HCT116 (cell line): ENCODE results near the gene NUCB1. TPM values are rescaled to one million over a fixed set of nuclear protein-coding genes. Genes with fewer than 3 reads are reported as not detected.
A peak's percentile ranks its signal among the peaks of the same experiment; 100 is the strongest.

ENCODE experiments used
- ATAC-seq: fragments of 200-7000 bp; cut with Tn5 transposase; 2 replicates; pipeline ENCODE4 v1.9.1; 2020; ENCODE audit warnings: mild to moderate bottlenecking, moderate library complexity
- BruUV-seq: library from RNA; stranded (reverse); fragments of 400-500 nt; replicated peaks from 2 replicates; lab custom pipeline; 2021; lab: Mats Ljungman, UMichigan
- CTCF ChIA-PET: fragments of 300-600 bp; sonication (Branson Sonifier 250); formaldehyde crosslinking; loops from one replicate; lab custom pipeline; 2021; ENCODE audit warnings: antibody characterized with exemption; lab: Charles Lee
- POLR2A ChIA-PET: fragments of 300-600, 350-600 bp; sonication (Branson Sonifier 250); formaldehyde crosslinking; loops from one replicate; lab custom pipeline; 2021; ENCODE audit warnings: antibody characterized with exemption; lab: Charles Lee
- RAD21 ChIA-PET, 2 experiments: fragments of 300-600 bp; sonication (Branson Sonifier 250); formaldehyde crosslinking; loops; one replicate each; lab custom pipeline; 2023; ENCODE audit warnings: low total read pairs in 2 of 2; ENCODE audit not compliant: uncharacterized antibody in 2 of 2, unreplicated experiment in 2 of 2, low non-redundant PET in 1 of 2; lab: Charles Lee
- DNase-seq: peaks from one replicate; pipeline ENCODE4 v3.0.0-alpha.2; 2010; ENCODE audit warnings: low read depth, low spot score
- H2AFZ ChIP-seq: fragments of 200-600 bp; shearing (Covaris generic), sonication (generic); 2 replicates; pipeline ENCODE4 v1.6.1; 2017; ENCODE audit warnings: low read depth, mixed run types, mixed read lengths, antibody characterized with exemption, low read length; ENCODE audit not compliant: poor library complexity, severe bottlenecking
- H3K27ac ChIP-seq: 2 replicates; pipeline ENCODE4 v1.5.1; 2012; ENCODE audit warnings: low read depth, low read length
- H3K27me3 ChIP-seq: fragments of 200-600 bp; sonication (generic); 2 replicates; pipeline ENCODE4 v1.6.1; 2016; ENCODE audit warnings: mixed run types, low read length, mixed read lengths; ENCODE audit not compliant: insufficient read depth
- H3K36me3 ChIP-seq, 2 experiments: fragments of 200-500 bp in 1 of 2; fragments of 200-600 bp in 1 of 2; sonication (Bioruptor generic) in 1 of 2; sonication (generic) in 1 of 2; 2 replicates each; pipeline versions ENCODE4 v1.5.1 to v1.6.1; 2014 to 2016; ENCODE audit warnings: low read length in 2 of 2, inconsistent platforms in 1 of 2, mixed read lengths in 1 of 2, mixed run types in 1 of 2; ENCODE audit not compliant: insufficient read depth in 2 of 2, control insufficient read depth in 1 of 2
- H3K4me1 ChIP-seq, 2 experiments: fragments of 200-600 bp in 1 of 2; sonication (generic) in 1 of 2; 2 replicates each; pipeline versions ENCODE4 v1.5.1 to v1.6.1; 2012 to 2017; ENCODE audit warnings: low read length in 2 of 2, inconsistent platforms in 1 of 2, mild to moderate bottlenecking in 1 of 2, mixed read lengths in 1 of 2, mixed run types in 1 of 2, moderate library complexity in 1 of 2; ENCODE audit not compliant: insufficient read depth in 2 of 2, control insufficient read depth in 1 of 2
- H3K4me2 ChIP-seq: fragments of 200-600 bp; sonication (generic); 2 replicates; pipeline ENCODE4 v1.6.1; 2017; ENCODE audit warnings: mixed run types, low read length, mixed read lengths
- H3K4me3 ChIP-seq, 2 experiments: fragments of 200-600 bp in 1 of 2; sonication (generic) in 1 of 2; replicated peaks in 1 of 2; 2 replicates each; pipeline ENCODE4 v1.5.1; 2011 to 2016; ENCODE audit warnings: low read length in 2 of 2, control low read depth in 1 of 2, low read depth in 1 of 2, mild to moderate bottlenecking in 1 of 2, mixed read lengths in 1 of 2, mixed run types in 1 of 2
- H3K79me2 ChIP-seq: fragments of 200-600 bp; sonication (generic); 2 replicates; pipeline ENCODE4 v1.6.1; 2017; ENCODE audit warnings: mild to moderate bottlenecking, mixed run types, low read length, moderate library complexity, mixed read lengths; ENCODE audit not compliant: insufficient read depth
- H3K9ac ChIP-seq: fragments of 200-600 bp; sonication (generic); 2 replicates; pipeline ENCODE4 v1.6.1; 2016; ENCODE audit warnings: low read length, mixed read lengths
- H3K9me2 ChIP-seq: fragments of 200-600 bp; sonication (generic), shearing (Covaris generic); 2 replicates; pipeline ENCODE4 v1.6.1; 2017; ENCODE audit warnings: mixed run types, mild to moderate bottlenecking, moderate library complexity; ENCODE audit not compliant: insufficient read depth
- H3K9me3 ChIP-seq, 2 experiments: fragments of 200-500 bp in 1 of 2; fragments of 200-600 bp in 1 of 2; sonication (Bioruptor generic) in 1 of 2; sonication (generic) in 1 of 2; 2 replicates each; pipeline ENCODE4 v1.6.1; 2014 to 2017; ENCODE audit warnings: low read length in 2 of 2, mixed read lengths in 2 of 2, inconsistent platforms in 1 of 2, low read depth in 1 of 2, mild to moderate bottlenecking in 1 of 2, mixed run types in 1 of 2, moderate library complexity in 1 of 2; ENCODE audit not compliant: control insufficient read depth in 1 of 2, insufficient read depth in 1 of 2
- H4K20me1 ChIP-seq: fragments of 200-600 bp; sonication (generic), shearing (Covaris generic); 2 replicates; pipeline ENCODE4 v1.6.1; 2017; ENCODE audit warnings: mixed run types, mild to moderate bottlenecking, moderate library complexity; ENCODE audit not compliant: insufficient read depth
- CBX3 ChIP-seq: IDR thresholded peaks from 2 replicates; pipeline ENCODE4 v1.6.1; 2012; ENCODE audit warnings: low read depth
- ELF1 ChIP-seq: IDR thresholded peaks from 2 replicates; pipeline ENCODE4 v1.6.1; 2012; ENCODE audit warnings: low read depth, borderline replicate concordance
- EZH2 ChIP-seq: fragments of 200-600 bp; sonication (generic); IDR thresholded peaks from 2 replicates; pipeline ENCODE4 v1.6.1; 2017; ENCODE audit warnings: antibody characterized with exemption, mixed run types
- FOSL1 ChIP-seq: IDR thresholded peaks from 2 replicates; pipeline ENCODE4 v1.6.1; 2012; ENCODE audit warnings: low read depth
- JUND ChIP-seq: IDR thresholded peaks from 2 replicates; pipeline ENCODE4 v1.6.1; 2012
- MAX ChIP-seq: IDR thresholded peaks from 2 replicates; pipeline ENCODE4 v1.6.1; 2012
- POLR2AphosphoS5 ChIP-seq: IDR thresholded peaks from 2 replicates; pipeline ENCODE4 v1.6.1; 2011; ENCODE audit warnings: mild to moderate bottlenecking, low read depth, low read length, moderate library complexity
- REST ChIP-seq: IDR thresholded peaks from 2 replicates; pipeline ENCODE4 v1.6.1; 2012; ENCODE audit warnings: low read depth
- SIN3A ChIP-seq: IDR thresholded peaks from 2 replicates; pipeline ENCODE4 v1.6.1; 2012; ENCODE audit warnings: low read depth
- SP1 ChIP-seq: IDR thresholded peaks from 2 replicates; pipeline ENCODE4 v1.6.1; 2012; ENCODE audit warnings: low read depth
- SRF ChIP-seq: IDR thresholded peaks from 2 replicates; pipeline ENCODE4 v1.6.1; 2012; ENCODE audit warnings: low read depth
- TCF7L2 ChIP-seq: IDR thresholded peaks from 2 replicates; pipeline ENCODE4 v1.7.0; 2011; ENCODE audit warnings: borderline replicate concordance, inconsistent platforms; ENCODE audit not compliant: insufficient read depth, insufficient read length; ENCODE audit errors: extremely low read depth
- YY1 ChIP-seq: IDR thresholded peaks from 2 replicates; pipeline ENCODE4 v1.6.1; 2011; ENCODE audit warnings: low read length, low read depth, moderate library complexity, mild to moderate bottlenecking; ENCODE audit not compliant: insufficient replicate concordance; ENCODE audit errors: extremely low read depth
- ZBTB33 ChIP-seq: IDR thresholded peaks from 2 replicates; pipeline ENCODE4 v1.6.1; 2011; ENCODE audit warnings: mild to moderate bottlenecking, low read length, moderate library complexity; ENCODE audit not compliant: insufficient replicate concordance; ENCODE audit errors: extremely low read depth
- ZFX ChIP-seq: fragments of 450-650 bp; IDR thresholded peaks from 2 replicates; pipeline ENCODE4 v1.6.1; 2017
- intact Hi-C: fragments of 100-400 bp; cut with micrococcal nuclease; formaldehyde crosslinking; loops from 2 replicates; pipeline ENCODE4 v1.10.0; 2022
- total RNA-seq: library from RNA; stranded (reverse); gene quantifications from one replicate; pipeline ENCODE4 v1.2.1, GENCODE V29; 2021; ENCODE audit not compliant: unreplicated experiment

NUCB1 gene
- total RNA-seq, 1 experiment from 2014 or later, result 88.8 TPM

GRCh38 chr19:48872884-48873475 lies 27.1 kb upstream of the NUCB1 start:
- RAD21 ChIA-PET, result no interaction called here
- peak overlapping the region; percentile 89 for H3K4me2 ChIP-seq
- TF ChIP-seq JUND (peak; percentile 80), ELF1 (no peak), ZFX (no peak), CBX3 (no peak), TCF7L2 (peak; percentile 57), YY1 (no peak), SIN3A (no peak), REST (no peak), SRF (no peak), ZBTB33 (peak; percentile 91), FOSL1 (peak; percentile 77), SP1 (peak; percentile 52), POLR2AphosphoS5 (peak; percentile 54), MAX (no peak; the same call in 1 of the 2 replicates), EZH2 (no peak)
- peak overlapping the region; percentile 93 to 100 for H3K4me3 ChIP-seq
- intact Hi-C loops, result loop anchor here (5.0 kb wide), 1 partner anchor 94 kb away; the partner anchor contains the start of gene FTL
- H3K79me2 ChIP-seq, result peaks cover 42% of the 10 kb centered on the region
- H3K27ac ChIP-seq, result peak overlapping the region; percentile 90
- peaks cover 13 to 27% of the 10 kb centered on the region in 2 experiments for H3K36me3 ChIP-seq
- ATAC-seq (peak; percentile 52), DNase-seq (peak; percentile 80)
- peak overlapping the region; percentile 100 for H3K9ac ChIP-seq
- CTCF ChIA-PET, result no interaction called here
- H4K20me1 ChIP-seq, result peaks cover 16% of the 10 kb centered on the region; the same call in 1 of the 2 replicates
- BruUV-seq, result no TSS peak
- H2AFZ ChIP-seq, result no peak overlapping the region
- H3K4me1 ChIP-seq, result peaks cover 50 to 64% of the 10 kb centered on the region in 2 experiments
- H3K27me3 ChIP-seq, result no peaks in the 10 kb centered on the region
- no peaks in the 10 kb centered on the region for H3K9me2 ChIP-seq
- H3K9me3 ChIP-seq, result no peaks in the 10 kb centered on the region
- POLR2A ChIA-PET, result interaction anchor here (0.6 to 2.3 kb wide), 14 partner anchors 15 to 238 kb away, joined by 3 to 12 read pairs (median 6); partner anchors contain the start of genes BAX, DHDH and FTL
